Hippocampal formation (tissue), 2 donors: ENCODE results near the gene PLEKHH1.
"Not testable (repeated sequence)": the region's sequence is repeated elsewhere in the genome, so short reads cannot be mapped to it uniquely, and the experiment has no call there.

ENCODE experiments used
- DNase-seq, 2 donors: peaks; one replicate each; lab custom pipeline; 2025; lab: John Stamatoyannopoulos, UW

PLEKHH1 gene

GRCh38 chr14:67626131-67626530 is 93.0 kb downstream of the PLEKHH1 start:
- not testable (repeated sequence) for DNase-seq

DNA sequence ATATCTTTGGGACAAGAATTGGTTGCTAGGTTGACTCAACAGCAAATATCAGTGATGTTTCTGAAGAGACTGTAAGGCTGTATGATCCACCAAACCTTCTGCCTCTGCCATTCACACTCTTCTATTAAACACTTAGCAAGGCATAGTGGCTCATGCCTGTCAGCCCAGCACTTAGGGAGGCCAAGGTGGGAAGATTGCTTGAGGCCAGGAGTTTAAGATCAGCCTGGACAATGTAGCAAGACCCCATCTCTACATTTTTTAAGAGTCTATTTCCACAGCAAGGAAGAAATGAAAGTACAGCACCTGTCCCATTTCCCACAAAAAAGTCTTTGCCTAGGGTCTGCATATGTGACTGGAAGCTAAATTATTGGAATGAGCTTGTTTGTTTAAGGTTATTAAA is 94.4 kb downstream of the PLEKHH1 start:
- DNase-seq, result no peak

GRCh38 chr14:67630186-67630585 is 97.1 kb downstream of the PLEKHH1 start:
- DNase-seq, result no peak

DNA sequence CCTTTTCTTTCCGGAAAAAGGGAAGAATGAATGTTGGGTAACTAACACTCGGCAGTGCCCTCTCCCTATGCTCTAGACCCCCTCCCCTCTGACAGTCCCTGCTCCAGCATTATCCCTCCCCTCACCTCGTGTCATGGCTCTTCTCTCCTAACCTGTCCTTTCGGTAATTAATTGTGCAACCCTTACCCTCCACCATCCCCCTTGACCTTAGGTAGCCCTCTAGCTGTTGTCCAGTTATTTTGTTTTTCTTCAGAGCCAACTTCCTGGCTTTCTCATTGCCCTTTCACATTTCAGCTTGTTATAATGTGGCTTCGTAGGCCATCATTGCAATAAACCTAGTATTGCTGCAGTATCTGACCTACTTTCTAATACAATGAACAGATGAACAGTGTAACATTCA is 97.8 kb downstream of the PLEKHH1 start:
- no peak for DNase-seq

DNA sequence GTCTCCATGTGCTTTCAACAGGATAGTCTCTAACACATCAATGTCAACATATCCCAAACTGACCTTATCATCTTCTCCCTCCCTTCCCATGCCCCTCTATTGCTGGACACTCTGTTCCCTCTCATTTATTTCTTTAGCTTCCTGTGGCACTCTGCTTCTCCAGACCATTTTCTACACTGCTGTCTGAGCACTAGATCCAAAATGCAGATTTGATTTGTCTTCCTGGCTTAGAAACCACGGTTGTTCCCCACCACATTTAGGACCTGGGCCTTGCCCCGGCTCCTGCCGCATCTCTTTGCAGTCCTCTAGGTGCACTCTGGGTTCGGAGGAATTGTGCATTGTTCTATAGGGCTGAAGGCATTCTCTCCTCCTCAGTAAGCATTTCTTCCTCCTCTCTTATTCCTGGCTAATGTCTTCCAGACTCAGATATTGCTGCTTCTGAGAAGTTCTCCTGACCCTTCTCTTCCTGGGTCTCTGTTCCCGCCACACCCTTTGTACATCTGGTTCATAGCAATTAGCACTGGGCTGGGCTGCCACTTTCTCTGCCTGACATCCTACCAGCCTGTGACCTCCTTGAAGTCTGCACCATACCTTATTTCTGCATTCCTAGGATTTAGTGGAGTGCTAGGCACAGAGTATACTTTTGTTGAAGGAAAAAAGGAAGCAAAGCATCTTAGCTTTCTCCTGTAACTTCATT is 100.5 kb downstream of the PLEKHH1 start:
- no peak for DNase-seq

DNA sequence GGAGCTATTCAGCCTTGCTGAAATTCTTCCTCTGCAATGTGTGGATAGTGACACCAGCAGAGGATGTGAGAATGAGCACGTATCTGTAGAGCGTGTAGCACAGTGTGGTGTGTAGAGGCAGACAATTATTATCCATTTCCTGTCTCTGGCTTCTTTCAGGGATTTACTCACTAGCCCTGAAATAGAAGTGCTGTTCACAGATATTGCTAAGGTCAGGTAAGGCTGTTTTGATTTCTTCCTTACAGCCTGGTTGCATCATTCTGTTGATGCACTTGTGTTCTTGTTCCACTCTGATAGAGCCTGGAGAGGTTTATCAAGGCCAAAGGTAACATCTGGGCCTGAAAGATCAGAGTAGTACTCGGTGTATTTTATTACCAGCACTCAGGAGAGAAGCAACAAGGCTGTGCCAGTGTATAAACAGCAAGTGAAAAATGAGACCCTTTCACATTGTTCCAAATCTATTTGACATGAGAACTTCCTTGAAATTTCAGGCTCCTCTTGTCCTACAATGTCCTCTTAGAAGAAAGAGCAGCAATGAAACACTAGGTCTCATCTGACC is 103.3 kb downstream of the PLEKHH1 start:
- no peak for DNase-seq

GRCh38 chr14:67638642-67639041 is 105.6 kb downstream of the PLEKHH1 start:
- DNase-seq, result no peak
